ENCODE results near the gene EIF4A2.

- TF ChIP-seq CTCF (IDR thresholded peaks at IDR 0.05) = no peak
- no peak for TF ChIP-seq POLR2A (IDR thresholded peaks at IDR 0.05)
- TF ChIP-seq EP300 (IDR thresholded peaks at IDR 0.05) = no peak
These were observed 45.0 kb downstream of the EIF4A2 start for GRCh38 chr3:186828340-186828739.
